GM12878 (cell line): ENCODE results near the gene PADI1. TPM values are rescaled to one million over a fixed set of nuclear protein-coding genes. Genes with fewer than 3 reads are reported as not detected.
A peak's percentile ranks its signal among the peaks of the same experiment; 100 is the strongest.

Experiments
- ATAC-seq: fragments of 200-7000 bp; cut with Tn5 transposase; 3 replicates; pipeline ENCODE4 v1.9.1; 2020; ENCODE audit warnings: mild to moderate bottlenecking, moderate library complexity
- BruUV-seq: library from RNA; stranded (reverse); fragments of 400-500 nt; replicated peaks from 2 replicates; lab custom pipeline; 2021; lab: Mats Ljungman, UMichigan
- CTCF ChIA-PET: fragments of 300-600 bp; sonication (Branson Sonifier 250); formaldehyde crosslinking; extraction: SDS; loops from one replicate; lab custom pipeline; 2021; ENCODE audit warnings: inconsistent platforms; lab: Yijun Ruan, JAX
- POLR2A ChIA-PET: fragments of 350-600 bp; formaldehyde crosslinking; extraction: SDS; loops from one replicate; lab custom pipeline; 2021; ENCODE audit warnings: inconsistent platforms; lab: Charles Lee
- RAD21 ChIA-PET: fragments of 300-600 bp; sonication (Branson Sonifier 250); formaldehyde crosslinking; loops from one replicate; lab custom pipeline; 2023; ENCODE audit warnings: antibody characterized with exemption; ENCODE audit not compliant: unreplicated experiment; lab: Charles Lee
- SMC1A ChIA-PET: fragments of 300-600 bp; sonication (Branson Sonifier 250); formaldehyde crosslinking; loops from one replicate; lab custom pipeline; 2023; ENCODE audit not compliant: unreplicated experiment, uncharacterized antibody; lab: Charles Lee
- DNase-seq: peaks from one replicate; pipeline ENCODE4 v3.0.0-alpha.2; 2011; ENCODE audit warnings: low read depth, low spot score
- FAIRE-seq: peaks from 3 replicates; lab custom pipeline; 2011; peaks lifted over from hg19 to GRCh38; lab: Jason Lieb, UNC
- H2AFZ ChIP-seq: 2 replicates; pipeline ENCODE4 v1.6.0; 2011; ENCODE audit warnings: low read depth, low read length, control low read depth; ENCODE audit not compliant: control insufficient read depth
- H3K27ac ChIP-seq: 2 replicates; pipeline ENCODE4 v1.5.1; 2011; ENCODE audit warnings: control low read depth; ENCODE audit not compliant: control insufficient read depth, insufficient read depth
- H3K27me3 ChIP-seq, 2 experiments: replicated peaks in 1 of 2; 2 replicates each; pipeline versions ENCODE4 v1.6.0 to v1.6.1; 2011; ENCODE audit warnings: low read length in 1 of 2; ENCODE audit not compliant: control insufficient read depth in 2 of 2, insufficient read depth in 2 of 2
- H3K36me3 ChIP-seq, 2 experiments: 2 replicates each; pipeline ENCODE4 v1.5.1; 2011; ENCODE audit warnings: low read length in 1 of 2; ENCODE audit not compliant: control insufficient read depth in 2 of 2, insufficient read depth in 2 of 2
- H3K4me1 ChIP-seq: 2 replicates; pipeline ENCODE4 v1.6.1; 2011; ENCODE audit warnings: mild to moderate bottlenecking, low read length, moderate library complexity, mixed read lengths; ENCODE audit not compliant: control insufficient read depth, insufficient read depth
- H3K4me2 ChIP-seq: 2 replicates; pipeline ENCODE4 v1.6.0; 2011; ENCODE audit warnings: control low read depth; ENCODE audit not compliant: control insufficient read depth, insufficient read depth
- H3K4me3 ChIP-seq: fragments of 200-600 bp; sonication (generic); 2 replicates; pipeline ENCODE4 v1.5.1; 2016
- H3K79me2 ChIP-seq: 2 replicates; pipeline ENCODE4 v1.6.0; 2011; ENCODE audit warnings: low read length; ENCODE audit not compliant: control insufficient read depth, insufficient read depth
- H3K9ac ChIP-seq: 2 replicates; pipeline ENCODE4 v1.8.0; 2011; ENCODE audit warnings: low read length, control low read depth, mixed read lengths; ENCODE audit not compliant: control insufficient read depth, insufficient read depth
- H3K9me3 ChIP-seq: replicated peaks from 3 replicates; pipeline ENCODE4 v1.5.1; 2011; ENCODE audit warnings: mild to moderate bottlenecking, low read length; ENCODE audit not compliant: control insufficient read depth, insufficient read depth
- H4K20me1 ChIP-seq: 2 replicates; pipeline ENCODE4 v1.6.0; 2011; ENCODE audit not compliant: control insufficient read depth, insufficient read depth
- POU2F2 ChIP-seq: IDR thresholded peaks from 3 replicates; pipeline ENCODE4 v1.6.1; 2011; ENCODE audit warnings: low read depth, mild to moderate bottlenecking, low read length, borderline replicate concordance
- WGBS: methylation state at CpG from one replicate; pipeline ENCODE4 v1.1.6; 2016; ENCODE audit warnings: low lambda C conversion rate; ENCODE audit not compliant: insufficient replicate concordance, insufficient coverage; ENCODE audit errors: missing lambda C conversion rate; 5-methylcytosine and 5-hydroxymethylcytosine counted together
- in situ Hi-C: fragments of 300-500 bp; cut with MboI; formaldehyde crosslinking; loops from 9 replicates; pipeline ENCODE4 v1.14.3; 2018; ENCODE audit warnings: mixed read lengths
- intact Hi-C: fragments of 100-400 bp; cut with micrococcal nuclease; formaldehyde crosslinking; loops from one replicate; pipeline ENCODE4 v1.14.2; 2022; ENCODE audit not compliant: unreplicated experiment
- polyA plus RNA-seq, 11 experiments: library from polyadenylated mRNA; depleted of rRNA in 4 of 11; unstranded in 6 of 11; stranded (reverse) in 5 of 11; fragments of >200 nt; fragmentation: Nextera tagmentation in 4 of 11; fragmentation: Illumina TruSeq in 1 of 11; extraction: Ambion mirVana in 4 of 11; extraction: Trizol in 1 of 11; gene quantifications; 1 replicate in 1 of 11; 2 replicates in 10 of 11; pipeline versions ENCODE4 v1.2.1 to v1.2.3, GENCODE V29; 2011 to 2016; ENCODE audit warnings: inconsistent platforms in 2 of 11, missing spikeins in 2 of 11, low read depth in 1 of 11
- total RNA-seq, 4 experiments: library from RNA; depleted of rRNA in 3 of 4; stranded (reverse); fragments of >200 nt in 3 of 4; fragmentation: Illumina TruSeq in 1 of 4; extraction: Trizol in 1 of 4; gene quantifications; 2 replicates each; pipeline versions ENCODE4 v1.2.1 to v1.2.3, GENCODE V29; 2013 to 2021
- TF ChIP-seq, protein P1 (sequence below): fragments of 450-650 bp; IDR thresholded peaks from 2 replicates; pipeline ENCODE4 v1.6.1; 2017; ENCODE audit warnings: mild to moderate bottlenecking, moderate library complexity

PADI1 gene
- total and polyA plus RNA-seq, 10 of the 15 experiments (the other 5 are each of a cell fraction or from before 2014, with no cell fraction given): 0.05 TPM; not detected in 9

DNA sequence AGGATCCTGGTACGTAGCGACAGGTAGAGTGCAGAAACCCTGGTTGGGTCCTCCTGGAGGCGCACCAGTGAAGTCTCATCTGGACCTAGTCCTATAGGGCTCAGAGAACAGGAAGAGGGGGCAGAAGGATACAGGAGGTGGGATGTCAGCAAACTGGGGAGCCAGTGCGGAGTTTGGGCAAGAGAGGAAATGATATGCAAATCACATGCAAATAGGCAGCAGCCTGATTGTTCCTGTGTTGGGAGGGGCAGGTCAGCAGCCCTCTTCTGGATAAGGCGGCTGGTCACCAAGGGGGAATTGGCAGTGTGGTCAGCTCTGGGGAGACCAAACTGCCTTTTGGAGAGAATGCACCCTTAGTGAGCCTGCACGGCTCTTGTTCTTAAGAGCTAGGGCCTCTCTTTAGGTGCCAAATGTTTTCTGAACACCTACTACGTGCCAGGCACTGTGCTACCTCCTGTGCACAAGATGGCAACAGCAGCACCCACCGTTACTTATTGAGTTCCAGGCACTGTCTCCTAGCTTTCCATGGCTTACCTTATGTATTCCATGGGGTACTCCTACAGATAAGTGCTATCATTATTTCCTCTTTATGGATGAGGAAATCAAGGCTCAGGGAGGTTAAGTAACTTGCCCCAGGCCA, 25.9 kb downstream of the PADI1 start:
- TF ChIP-seq, protein P1, sequence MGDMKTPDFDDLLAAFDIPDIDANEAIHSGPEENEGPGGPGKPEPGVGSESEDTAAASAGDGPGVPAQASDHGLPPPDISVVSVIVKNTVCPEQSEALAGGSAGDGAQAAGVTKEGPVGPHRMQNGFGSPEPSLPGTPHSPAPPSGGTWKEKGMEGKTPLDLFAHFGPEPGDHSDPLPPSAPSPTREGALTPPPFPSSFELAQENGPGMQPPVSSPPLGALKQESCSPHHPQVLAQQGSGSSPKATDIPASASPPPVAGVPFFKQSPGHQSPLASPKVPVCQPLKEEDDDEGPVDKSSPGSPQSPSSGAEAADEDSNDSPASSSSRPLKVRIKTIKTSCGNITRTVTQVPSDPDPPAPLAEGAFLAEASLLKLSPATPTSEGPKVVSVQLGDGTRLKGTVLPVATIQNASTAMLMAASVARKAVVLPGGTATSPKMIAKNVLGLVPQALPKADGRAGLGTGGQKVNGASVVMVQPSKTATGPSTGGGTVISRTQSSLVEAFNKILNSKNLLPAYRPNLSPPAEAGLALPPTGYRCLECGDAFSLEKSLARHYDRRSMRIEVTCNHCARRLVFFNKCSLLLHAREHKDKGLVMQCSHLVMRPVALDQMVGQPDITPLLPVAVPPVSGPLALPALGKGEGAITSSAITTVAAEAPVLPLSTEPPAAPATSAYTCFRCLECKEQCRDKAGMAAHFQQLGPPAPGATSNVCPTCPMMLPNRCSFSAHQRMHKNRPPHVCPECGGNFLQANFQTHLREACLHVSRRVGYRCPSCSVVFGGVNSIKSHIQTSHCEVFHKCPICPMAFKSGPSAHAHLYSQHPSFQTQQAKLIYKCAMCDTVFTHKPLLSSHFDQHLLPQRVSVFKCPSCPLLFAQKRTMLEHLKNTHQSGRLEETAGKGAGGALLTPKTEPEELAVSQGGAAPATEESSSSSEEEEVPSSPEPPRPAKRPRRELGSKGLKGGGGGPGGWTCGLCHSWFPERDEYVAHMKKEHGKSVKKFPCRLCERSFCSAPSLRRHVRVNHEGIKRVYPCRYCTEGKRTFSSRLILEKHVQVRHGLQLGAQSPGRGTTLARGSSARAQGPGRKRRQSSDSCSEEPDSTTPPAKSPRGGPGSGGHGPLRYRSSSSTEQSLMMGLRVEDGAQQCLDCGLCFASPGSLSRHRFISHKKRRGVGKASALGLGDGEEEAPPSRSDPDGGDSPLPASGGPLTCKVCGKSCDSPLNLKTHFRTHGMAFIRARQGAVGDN: no peak
- peak; percentile 76; the same call in 1 of the 3 replicates for TF ChIP-seq POU2F2
- CTCF ChIA-PET: interaction anchor here (12.7 kb wide), 1 partner anchor 106 kb away, joined by 315 read pairs; the partner anchor contains the start of gene PADI2
- H3K4me2 ChIP-seq: no peak overlapping the region
- H3K27ac ChIP-seq: no peak overlapping the region
- POLR2A ChIA-PET: interaction anchor here (0.5 kb wide), 1 partner anchor 271 kb away, joined by 3 read pairs; no protein-coding TSS in a partner anchor
- H3K9ac ChIP-seq: no peak overlapping the region
- H2AFZ ChIP-seq: no peak overlapping the region
- DNase-seq (no peak), FAIRE-seq (no peak), ATAC-seq (no peak)
- no peak overlapping the region for H3K4me3 ChIP-seq
- no peaks in the 10 kb centered on the region for H3K4me1 ChIP-seq
- intact Hi-C loops (loop anchor here (10.0 kb wide), 1 partner anchor 104 kb away; no protein-coding TSS in a partner anchor), in situ Hi-C loops (loop anchor here (10.0 kb wide), 1 partner anchor 286 kb away; no protein-coding TSS in a partner anchor)
- RAD21 ChIA-PET: no interaction called here
- H3K9me3 ChIP-seq: no peaks in the 10 kb centered on the region; the same call in 2 of the 3 replicates
- H4K20me1 ChIP-seq: no peaks in the 10 kb centered on the region
- SMC1A ChIA-PET: interaction anchor here (12.3 kb wide), 1 partner anchor 106 kb away, joined by 236 read pairs; the partner anchor contains the start of gene PADI2
- no peaks in the 10 kb centered on the region for H3K79me2 ChIP-seq
- 79% methylated on average over 8 of the region's 8 CpGs for WGBS
- no peaks in the 10 kb centered on the region for H3K27me3 ChIP-seq
- H3K36me3 ChIP-seq: no peaks in the 10 kb centered on the region
- no TSS peak for BruUV-seq
